Cardiac muscle cell (in vitro differentiated cells and primary cell): ENCODE data around the gene TMEM11. TPM values are rescaled to one million over a fixed set of nuclear protein-coding genes. Genes with fewer than 3 reads are reported as not detected.
A peak's percentile ranks its signal among the peaks of the same experiment; 100 is the strongest.

Experiments used
- DNase-seq, 2 donors: peaks; one replicate each; pipeline versions ENCODE4 v3.0.0 to v3.0.0-alpha.2; 2010 to 2017; ENCODE audit warnings: low read depth in 1 of 2, low spot score in 1 of 2
- H3K27ac ChIP-seq: fragments of 200-600 bp; sonication (generic); 2 replicates; pipeline ENCODE4 v1.5.1; 2016
- H3K27me3 ChIP-seq: fragments of 200-600 bp; sonication (generic); 2 replicates; pipeline ENCODE4 v1.6.0; 2016; ENCODE audit warnings: control low read depth
- H3K36me3 ChIP-seq: fragments of 200-600 bp; sonication (generic); 2 replicates; pipeline ENCODE4 v1.5.1; 2016; ENCODE audit warnings: control low read depth
- H3K4me1 ChIP-seq: fragments of 200-600 bp; sonication (generic); 2 replicates; pipeline ENCODE4 v1.8.1; 2017; ENCODE audit warnings: low read depth, mild to moderate bottlenecking, mixed run types
- H3K4me3 ChIP-seq: fragments of 200-600 bp; sonication (generic); 2 replicates; pipeline ENCODE4 v1.5.1; 2016; ENCODE audit warnings: mild to moderate bottlenecking
- H3K9me3 ChIP-seq: fragments of 200-600 bp; sonication (generic); 2 replicates; pipeline ENCODE4 v1.5.1; 2017; ENCODE audit warnings: low read depth, mild to moderate bottlenecking, control low read depth
- polyA plus RNA-seq: library from polyadenylated mRNA; unstranded; fragments of >200 nt; fragmentation: Nextera tagmentation; extraction: Ambion mirVana; gene quantifications from 2 replicates; pipeline ENCODE4 v1.2.1, GENCODE V29; 2016
- total RNA-seq: library from RNA; depleted of rRNA; stranded (reverse); fragments of >200 nt; gene quantifications from 2 replicates; pipeline ENCODE4 v1.2.3, GENCODE V29; 2016
- TF ChIP-seq, protein P1 (sequence below): IDR thresholded peaks from 2 replicates; pipeline ENCODE4 v1.5.1; 2012; ENCODE audit warnings: low read depth, mild to moderate bottlenecking, low read length

Gene TMEM11
- total and polyA plus RNA-seq, 2 experiments from 2014 or later, result 37.9 to 91.0 TPM

DNA sequence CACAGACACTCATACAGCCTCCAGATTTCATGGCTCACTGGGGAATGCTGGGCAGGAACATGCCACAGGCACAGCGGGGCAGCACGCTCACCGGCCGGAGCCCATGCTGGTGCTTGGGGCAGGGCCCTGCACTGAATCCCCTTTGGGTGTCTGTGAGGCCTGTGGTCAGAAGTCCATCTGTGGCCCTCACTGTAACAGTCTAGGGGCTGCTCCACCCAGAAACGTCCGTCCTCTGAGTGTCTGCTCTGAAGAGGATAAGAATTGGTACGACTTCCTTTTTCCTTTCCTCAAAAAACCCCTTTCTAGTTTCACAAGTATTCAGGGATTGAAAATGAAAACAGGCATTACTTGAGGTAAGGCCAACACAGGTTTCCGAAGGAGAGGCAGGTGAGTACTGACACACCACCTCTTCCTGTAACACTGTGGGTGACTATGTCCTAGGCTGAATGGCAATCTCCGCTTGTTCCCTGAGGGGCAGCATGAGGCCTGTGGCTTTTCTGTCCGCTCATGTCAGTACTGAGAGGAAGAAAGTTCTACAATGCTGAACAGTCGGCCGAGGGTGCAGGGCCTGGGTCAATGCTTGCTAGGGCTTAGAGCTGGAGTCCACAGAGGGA is 42.5 kb downstream of the TMEM11 start:
- H3K4me1 ChIP-seq, result peaks cover 46% of the 10 kb centered on the region
- peak overlapping the region; percentile 56 for H3K27ac ChIP-seq
- H3K4me3 ChIP-seq, result no peak overlapping the region
- H3K36me3 ChIP-seq, result no peaks in the 10 kb centered on the region
- DNase-seq, result no peak
- H3K9me3 ChIP-seq, result no peaks in the 10 kb centered on the region
- TF ChIP-seq, protein P1, sequence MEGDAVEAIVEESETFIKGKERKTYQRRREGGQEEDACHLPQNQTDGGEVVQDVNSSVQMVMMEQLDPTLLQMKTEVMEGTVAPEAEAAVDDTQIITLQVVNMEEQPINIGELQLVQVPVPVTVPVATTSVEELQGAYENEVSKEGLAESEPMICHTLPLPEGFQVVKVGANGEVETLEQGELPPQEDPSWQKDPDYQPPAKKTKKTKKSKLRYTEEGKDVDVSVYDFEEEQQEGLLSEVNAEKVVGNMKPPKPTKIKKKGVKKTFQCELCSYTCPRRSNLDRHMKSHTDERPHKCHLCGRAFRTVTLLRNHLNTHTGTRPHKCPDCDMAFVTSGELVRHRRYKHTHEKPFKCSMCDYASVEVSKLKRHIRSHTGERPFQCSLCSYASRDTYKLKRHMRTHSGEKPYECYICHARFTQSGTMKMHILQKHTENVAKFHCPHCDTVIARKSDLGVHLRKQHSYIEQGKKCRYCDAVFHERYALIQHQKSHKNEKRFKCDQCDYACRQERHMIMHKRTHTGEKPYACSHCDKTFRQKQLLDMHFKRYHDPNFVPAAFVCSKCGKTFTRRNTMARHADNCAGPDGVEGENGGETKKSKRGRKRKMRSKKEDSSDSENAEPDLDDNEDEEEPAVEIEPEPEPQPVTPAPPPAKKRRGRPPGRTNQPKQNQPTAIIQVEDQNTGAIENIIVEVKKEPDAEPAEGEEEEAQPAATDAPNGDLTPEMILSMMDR, result no peak
- H3K27me3 ChIP-seq, result no peaks in the 10 kb centered on the region

DNA sequence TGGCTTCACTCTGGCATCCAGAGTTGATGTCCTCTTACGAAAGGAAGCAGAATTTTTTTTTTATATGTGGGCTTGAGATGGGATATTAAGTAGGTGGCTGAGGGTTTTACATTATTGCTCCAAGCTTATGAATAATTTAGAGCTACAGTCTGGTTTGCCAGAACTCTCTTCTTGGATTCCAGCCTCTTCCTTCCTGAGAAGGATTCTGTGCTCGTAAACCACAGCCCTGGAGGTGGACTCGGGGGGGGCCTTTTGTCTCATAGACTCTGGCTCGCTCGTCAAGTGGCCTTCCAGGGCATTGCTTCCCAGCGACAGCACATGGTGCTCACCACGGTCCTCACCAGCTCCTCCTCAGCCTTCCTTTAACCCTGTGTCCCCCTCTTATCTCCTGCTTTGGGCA is 43.2 kb downstream of the TMEM11 start:
- DNase-seq, result no peak
- Histone ChIP-seq H3K36me3 (no peaks in the 10 kb centered on the region), H3K9me3 (no peaks in the 10 kb centered on the region), H3K27ac (peak overlapping the region; percentile 56), H3K27me3 (no peaks in the 10 kb centered on the region), H3K4me3 (no peak overlapping the region), H3K4me1 (peaks cover 51% of the 10 kb centered on the region)
- TF ChIP-seq, protein P1, result no peak

DNA sequence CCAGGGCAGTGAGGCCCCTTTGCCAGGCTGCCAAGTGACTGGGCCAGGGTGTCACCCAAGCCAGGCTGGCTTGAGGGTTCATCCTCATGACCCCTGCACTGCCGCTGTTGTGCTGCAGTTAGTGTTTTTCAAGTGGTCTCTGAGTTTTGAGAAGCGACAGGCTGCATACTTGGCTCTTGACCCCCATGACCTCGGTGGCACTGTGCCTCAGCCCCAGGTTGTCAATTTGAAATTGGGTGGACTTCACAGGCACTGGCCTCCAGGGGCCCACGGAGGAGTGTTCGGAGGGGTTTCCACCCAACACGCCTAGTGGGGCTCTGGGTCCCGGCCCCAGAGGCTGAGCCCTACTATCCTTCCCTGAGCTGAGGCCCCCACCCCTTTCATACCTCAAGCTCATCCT is 44.5 kb downstream of the TMEM11 start:
- no peaks in the 10 kb centered on the region for H3K36me3 ChIP-seq
- peak in 1 of 2 donors; percentile 58 for DNase-seq
- no peak overlapping the region for H3K4me3 ChIP-seq
- no peaks in the 10 kb centered on the region for H3K27me3 ChIP-seq
- H3K27ac ChIP-seq, result peak overlapping the region; percentile 45
- peaks cover 51% of the 10 kb centered on the region for H3K4me1 ChIP-seq
- TF ChIP-seq, protein P1, result no peak
- H3K9me3 ChIP-seq, result no peaks in the 10 kb centered on the region

DNA sequence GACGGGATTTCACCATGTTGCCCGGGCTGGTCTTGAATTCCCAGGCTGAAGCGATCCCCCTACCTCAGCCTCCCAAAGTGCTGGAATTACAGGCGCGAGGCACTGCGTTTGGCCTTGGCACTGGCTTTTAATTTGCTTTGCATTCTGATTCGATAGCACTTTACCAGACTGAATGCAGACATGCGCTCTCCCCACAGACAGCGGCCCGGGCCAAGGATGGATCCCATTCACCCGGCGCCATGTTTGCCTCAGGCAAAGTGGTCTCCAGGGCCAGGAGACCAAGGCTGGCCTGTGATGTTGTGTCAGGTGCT is 45.5 kb downstream of the TMEM11 start:
- Histone ChIP-seq H3K27ac (peak overlapping the region; percentile 45), H3K27me3 (no peaks in the 10 kb centered on the region), H3K9me3 (no peaks in the 10 kb centered on the region), H3K36me3 (no peaks in the 10 kb centered on the region), H3K4me1 (peaks cover 44% of the 10 kb centered on the region), H3K4me3 (no peak overlapping the region)
- no peak for DNase-seq
- TF ChIP-seq, protein P1, result no peak

DNA sequence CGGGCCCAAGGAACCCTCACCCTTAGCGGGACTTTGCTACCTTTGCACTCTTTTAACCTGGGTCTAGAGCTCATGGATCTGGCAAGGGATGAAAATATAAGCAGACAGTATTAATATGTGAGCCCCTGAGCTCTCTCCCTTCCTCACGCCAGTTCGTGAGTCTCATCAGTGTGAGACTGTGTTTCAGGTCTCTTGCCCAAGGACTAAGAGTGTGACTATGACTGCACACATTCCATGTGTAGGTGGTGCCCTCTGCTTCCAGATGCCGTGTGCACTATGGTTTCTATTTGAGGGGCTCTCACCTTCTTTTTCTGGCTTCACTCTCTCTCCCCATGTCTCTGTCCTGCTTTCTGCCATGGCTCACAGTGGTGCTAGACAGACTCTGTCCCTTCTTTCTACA is 46.7 kb downstream of the TMEM11 start:
- Histone ChIP-seq H3K4me1 (peaks cover 38% of the 10 kb centered on the region), H3K9me3 (no peaks in the 10 kb centered on the region), H3K4me3 (no peak overlapping the region), H3K27me3 (no peaks in the 10 kb centered on the region), H3K27ac (no peak overlapping the region), H3K36me3 (no peaks in the 10 kb centered on the region)
- no peak for DNase-seq
- TF ChIP-seq, protein P1, result no peak
